Upper lobe of left lung (tissue), 6 donors: ENCODE data around the gene HTRA1. TPM values are rescaled to one million over a fixed set of nuclear protein-coding genes. Genes with fewer than 3 reads are reported as not detected.

ENCODE experiments used
- ATAC-seq, 2 donors: fragments of 200-7000 bp; cut with Tn5 transposase; one replicate each; pipeline ENCODE4 v1.9.1; 2022; ENCODE audit warnings: mild to moderate bottlenecking in 2 of 2, moderate library complexity in 2 of 2; ENCODE audit not compliant: low FRiP score in 2 of 2
- DNase-seq, 2 donors: peaks; one replicate each; pipeline ENCODE4 v3.0.0-alpha.2; 2019 to 2020
- H3K27ac ChIP-seq, 4 donors: fragments of 200-600 bp; sonication (generic); one replicate each; pipeline ENCODE4 v1.5.1; 2016 to 2019
- H3K27me3 ChIP-seq, 4 donors: fragments of 200-600 bp; sonication (generic); one replicate each; pipeline ENCODE4 v1.5.1; 2017 to 2019
- H3K36me3 ChIP-seq, 4 donors: fragments of 200-600 bp; sonication (generic); one replicate each; pipeline ENCODE4 v1.5.1; 2016 to 2019
- H3K4me1 ChIP-seq, 4 donors: fragments of 200-600 bp; sonication (generic); one replicate each; pipeline ENCODE4 v1.5.1; 2018 to 2019
- H3K4me3 ChIP-seq, 4 donors: fragments of 200-600 bp; sonication (generic); one replicate each; pipeline ENCODE4 v1.5.1; 2017 to 2019; ENCODE audit warnings: mild to moderate bottlenecking in 2 of 4, moderate library complexity in 1 of 4
- H3K9me3 ChIP-seq, 4 donors: fragments of 200-600 bp; sonication (generic); one replicate each; pipeline ENCODE4 v1.5.1; 2018 to 2019
- CTCF ChIP-seq, 6 experiments: fragments of 450-650 bp in 4 of 6; fragments of 200-600 bp in 2 of 6; sonication (generic) in 2 of 6; IDR thresholded peaks; one replicate each; pipeline ENCODE4 v1.5.1; 2016 to 2019; ENCODE audit warnings: antibody characterized with exemption in 6 of 6
- EP300 ChIP-seq, 4 donors: sonication (generic); formaldehyde crosslinking; IDR thresholded peaks; one replicate each; pipeline ENCODE4 v1.5.1; 2017; ENCODE audit warnings: antibody characterized with exemption in 4 of 4, control low read depth in 2 of 4
- POLR2A ChIP-seq, 4 donors: fragments of 450-650 bp; IDR thresholded peaks; one replicate each; pipeline ENCODE4 v1.5.1; 2016 to 2017; ENCODE audit warnings: antibody characterized with exemption in 4 of 4, mild to moderate bottlenecking in 2 of 4
- POLR2AphosphoS5 ChIP-seq, 2 donors: sonication (generic); formaldehyde crosslinking; IDR thresholded peaks; one replicate each; pipeline ENCODE4 v1.5.1; 2017; ENCODE audit warnings: antibody characterized with exemption in 2 of 2
- WGBS, 2 donors: methylation state at CpG; one replicate each; pipeline ENCODE4 v1.1.5; 2017 to 2018; 5-methylcytosine and 5-hydroxymethylcytosine counted together
- total RNA-seq, 6 donors: library from RNA; depleted of rRNA in 4 of 6; stranded (reverse); fragments of >200 nt in 4 of 6; gene quantifications; one replicate each; pipeline versions ENCODE4 v1.1.0 to v1.2.1, GENCODE V29; 2016 to 2021
- donor health status: DM: no; HTN: no; CAD: no; lungs with moderate emphysema.
- donor health status: DM: no; HTN: yes; CAD: no; lungs with severe emphysema.

HTRA1 gene
- total RNA-seq, 6 donors from 2014 or later, result 20.7 to 72.8 (median 36.2) TPM

- no peak overlapping the region for H3K4me3 ChIP-seq
- no peak for ATAC-seq
- H3K36me3 ChIP-seq, result no peaks in the 10 kb centered on the region
- no peaks in the 10 kb centered on the region for H3K9me3 ChIP-seq
- no peak for TF ChIP-seq POLR2AphosphoS5 (IDR thresholded peaks at IDR 0.05)
- no peak for TF ChIP-seq POLR2A (IDR thresholded peaks at IDR 0.05)
- no peak for TF ChIP-seq EP300 (IDR thresholded peaks at IDR 0.05)
- TF ChIP-seq CTCF (IDR thresholded peaks at IDR 0.05), result no peak
- 95 to 100% methylated on average over 2 of the region's 2 CpGs for WGBS, 2 donors
- no peak for DNase-seq
- H3K27me3 ChIP-seq, result no peaks in the 10 kb centered on the region
- H3K27ac ChIP-seq, result no peak overlapping the region
- peaks cover 0 to 26% (median 5%) of the 10 kb centered on the region in 4 donors for H3K4me1 ChIP-seq
Observed at GRCh38 chr10:122497241-122497640, 35.9 kb downstream of the HTRA1 start.

GRCh38 chr10:122498521-122498920 lies 37.2 kb downstream of the HTRA1 start:
- Histone ChIP-seq H3K27ac (peak overlapping the region in 1 of 4 donors; percentile 6), H3K4me1 (peaks cover 0 to 26% (median 5%) of the 10 kb centered on the region in 4 donors), H3K4me3 (no peak overlapping the region), H3K9me3 (no peaks in the 10 kb centered on the region), H3K36me3 (no peaks in the 10 kb centered on the region), H3K27me3 (no peaks in the 10 kb centered on the region)
- 83 to 95% methylated on average over 4 to 5 of the region's 5 CpGs for WGBS, 2 donors
- ATAC-seq, result peak in 1 of 2 donors; percentile 49
- DNase-seq, result no peak
- TF ChIP-seq POLR2AphosphoS5 (IDR thresholded peaks at IDR 0.05) (no peak), EP300 (IDR thresholded peaks at IDR 0.05) (no peak), CTCF (IDR thresholded peaks at IDR 0.05) (no peak), POLR2A (IDR thresholded peaks at IDR 0.05) (no peak)

GRCh38 chr10:122499012-122499411 lies 37.7 kb downstream of the HTRA1 start:
- Histone ChIP-seq H3K36me3 (no peaks in the 10 kb centered on the region), H3K4me1 (peaks cover 0 to 26% (median 5%) of the 10 kb centered on the region in 4 donors), H3K4me3 (no peak overlapping the region), H3K27me3 (no peaks in the 10 kb centered on the region), H3K27ac (peak overlapping the region in 1 of 4 donors; percentile 6), H3K9me3 (no peaks in the 10 kb centered on the region)
- WGBS, 2 donors, result 65 to 77% methylated on average over 4 to 8 of the region's 8 CpGs
- ATAC-seq (no peak), DNase-seq (no peak)
- no peak for TF ChIP-seq CTCF (IDR thresholded peaks at IDR 0.05)
- TF ChIP-seq POLR2AphosphoS5 (IDR thresholded peaks at IDR 0.05), result no peak
- TF ChIP-seq EP300 (IDR thresholded peaks at IDR 0.05), result no peak
- TF ChIP-seq POLR2A (IDR thresholded peaks at IDR 0.05), result no peak

- H3K9me3 ChIP-seq, result no peaks in the 10 kb centered on the region
- no peaks in the 10 kb centered on the region for H3K27me3 ChIP-seq
- H3K4me3 ChIP-seq, result no peak overlapping the region
- DNase-seq, result no peak
- H3K36me3 ChIP-seq, result no peaks in the 10 kb centered on the region
- H3K27ac ChIP-seq, result no peak overlapping the region
- TF ChIP-seq POLR2A (IDR thresholded peaks at IDR 0.05) (no peak), POLR2AphosphoS5 (IDR thresholded peaks at IDR 0.05) (peak in 1 of 2 donors; percentile 9), EP300 (IDR thresholded peaks at IDR 0.05) (no peak), CTCF (IDR thresholded peaks at IDR 0.05) (no peak)
- peaks cover 4 to 25% (median 6%) of the 10 kb centered on the region in 4 donors for H3K4me1 ChIP-seq
- WGBS, 2 donors, result 54 to 68% methylated on average over 5 of the region's 5 CpGs
- peak in 1 of 2 donors; percentile 71 for ATAC-seq
Observed at GRCh38 chr10:122499491-122499941, 38.2 kb downstream of the HTRA1 start.

GRCh38 chr10:122500194-122500593 lies 38.8 kb downstream of the HTRA1 start:
- no peak for ATAC-seq
- WGBS, 2 donors, result 79 to 87% methylated on average over 5 of the region's 5 CpGs
- no peak overlapping the region for H3K27ac ChIP-seq

More at GRCh38 chr10:122500194-122500593, 38.8 kb downstream of the HTRA1 start:
- DNase-seq, result no peak
- Histone ChIP-seq H3K9me3 (no peaks in the 10 kb centered on the region), H3K4me3 (no peak overlapping the region), H3K27me3 (no peaks in the 10 kb centered on the region), H3K4me1 (peaks cover 7 to 18% (median 8%) of the 10 kb centered on the region in 4 donors), H3K36me3 (no peaks in the 10 kb centered on the region)
- no peak for TF ChIP-seq POLR2A (IDR thresholded peaks at IDR 0.05)
- TF ChIP-seq EP300 (IDR thresholded peaks at IDR 0.05), result no peak
- no peak for TF ChIP-seq CTCF (IDR thresholded peaks at IDR 0.05)
- no peak for TF ChIP-seq POLR2AphosphoS5 (IDR thresholded peaks at IDR 0.05)
